WTC11 (cell line): Measurements from ENCODE around the gene HSF5. TPM values are rescaled to one million over a fixed set of nuclear protein-coding genes. Genes with fewer than 3 reads are reported as not detected.

Experiments used
- ATAC-seq: fragments of 200-7000 bp; cut with Tn5 transposase; 2 replicates; pipeline ENCODE4 v1.10.0; 2021; ENCODE audit warnings: mild to moderate bottlenecking, moderate library complexity
- CTCF ChIA-PET: fragments of 300-600 bp; sonication (Branson Sonifier 250); formaldehyde crosslinking; loops from one replicate; lab custom pipeline; 2021; ENCODE audit warnings: antibody characterized with exemption; lab: Charles Lee
- POLR2A ChIA-PET: fragments of 350-600 bp; sonication (Branson Sonifier 250); formaldehyde crosslinking; loops from one replicate; lab custom pipeline; 2021; ENCODE audit warnings: antibody characterized with exemption; lab: Charles Lee
- DNase-seq: peaks from one replicate; pipeline ENCODE4 v3.0.0; 2021; ENCODE audit warnings: low spot score
- H3K27ac Mint-ChIP-seq: 2 replicates; pipeline ENCODE4 v1.8.0; 2021; ENCODE audit warnings: mixed read lengths
- H3K27me3 Mint-ChIP-seq: 2 replicates; pipeline ENCODE4 v1.8.0; 2021; ENCODE audit warnings: low read depth, mild to moderate bottlenecking, moderate library complexity, mixed read lengths
- H3K36me3 Mint-ChIP-seq: 2 replicates; pipeline ENCODE4 v1.8.0; 2021; ENCODE audit warnings: mixed read lengths
- H3K4me1 Mint-ChIP-seq: 2 replicates; pipeline ENCODE4 v1.8.0; 2022; ENCODE audit warnings: mixed read lengths
- H3K4me3 Mint-ChIP-seq: 2 replicates; pipeline ENCODE4 v1.8.0; 2021; ENCODE audit warnings: mild to moderate bottlenecking, moderate library complexity, mixed read lengths
- H3K9me3 Mint-ChIP-seq: 2 replicates; pipeline ENCODE4 v1.8.0; 2021; ENCODE audit warnings: mixed read lengths
- CBFB ChIP-seq: sonication (generic); formaldehyde crosslinking; IDR thresholded peaks from 2 replicates; pipeline ENCODE4 v1.8.1; 2022; ENCODE audit warnings: mild to moderate bottlenecking, low read depth, missing genetic modification reagents
- ESRRA ChIP-seq: sonication (generic); formaldehyde crosslinking; IDR thresholded peaks from 2 replicates; pipeline ENCODE4 v1.8.1; 2022; ENCODE audit warnings: mild to moderate bottlenecking, missing genetic modification reagents, borderline replicate concordance
- GRHL2 ChIP-seq: fragments of 250-450 bp; sonication (Bioruptor Pico); IDR thresholded peaks from 2 replicates; pipeline ENCODE4 v1.8.0; 2022; ENCODE audit warnings: mild to moderate bottlenecking, moderate library complexity; ENCODE audit not compliant: insufficient replicate concordance, severe bottlenecking
- KAT7 ChIP-seq: sonication (generic); formaldehyde crosslinking; IDR thresholded peaks from 2 replicates; pipeline ENCODE4 v1.8.1; 2023; ENCODE audit warnings: missing genetic modification reagents, mild to moderate bottlenecking, borderline replicate concordance
- NR2C2 ChIP-seq: sonication (generic); formaldehyde crosslinking; IDR thresholded peaks from 2 replicates; pipeline ENCODE4 v1.8.0; 2022; ENCODE audit warnings: mild to moderate bottlenecking, missing genetic modification reagents
- NR3C1 ChIP-seq: sonication (generic); formaldehyde crosslinking; conservative IDR thresholded peaks from 2 replicates; pipeline ENCODE4 v1.8.1; 2023; ENCODE audit warnings: low read depth, mild to moderate bottlenecking, missing genetic modification reagents
- PRDM15 ChIP-seq: sonication (generic); formaldehyde crosslinking; IDR thresholded peaks from 2 replicates; pipeline ENCODE4 v1.8.0; 2022; ENCODE audit warnings: missing genetic modification reagents
- PRRX2 ChIP-seq: fragments of 250-450 bp; sonication (Bioruptor Pico); IDR thresholded peaks from 2 replicates; pipeline ENCODE4 v1.8.0; 2021; ENCODE audit warnings: mild to moderate bottlenecking
- TP53 ChIP-seq: sonication (generic); formaldehyde crosslinking; IDR thresholded peaks from 2 replicates; pipeline ENCODE4 v1.8.1; 2023; ENCODE audit warnings: mild to moderate bottlenecking, missing genetic modification reagents
- ZBTB21 ChIP-seq: sonication (generic); formaldehyde crosslinking; IDR thresholded peaks from 2 replicates; pipeline ENCODE4 v1.8.1; 2023; ENCODE audit warnings: mild to moderate bottlenecking, missing genetic modification reagents, borderline replicate concordance
- ZNF263 ChIP-seq: sonication (generic); formaldehyde crosslinking; IDR thresholded peaks from 2 replicates; pipeline ENCODE4 v1.8.1; 2022; ENCODE audit warnings: low read depth, mild to moderate bottlenecking, moderate library complexity, missing genetic modification reagents
- total RNA-seq: library from RNA; stranded (reverse); gene quantifications from 3 replicates; pipeline ENCODE4 v1.2.3, GENCODE V29; 2021
- TF ChIP-seq, protein P1 (sequence below): sonication (generic); formaldehyde crosslinking; IDR thresholded peaks from 2 replicates; pipeline ENCODE4 v1.8.0; 2022; ENCODE audit warnings: mild to moderate bottlenecking, missing genetic modification reagents
- TF ChIP-seq, protein P2 (sequence below): sonication (generic); formaldehyde crosslinking; IDR thresholded peaks from 2 replicates; pipeline ENCODE4 v1.8.0; 2022; ENCODE audit warnings: mild to moderate bottlenecking, missing genetic modification reagents
- TF ChIP-seq, protein P3 (sequence below): sonication (generic); formaldehyde crosslinking; conservative IDR thresholded peaks from 2 replicates; pipeline ENCODE4 v1.8.1; 2022; ENCODE audit warnings: mild to moderate bottlenecking, missing genetic modification reagents
- TF ChIP-seq, protein P4 (sequence below): sonication (generic); formaldehyde crosslinking; IDR thresholded peaks from 2 replicates; pipeline ENCODE4 v1.8.1; 2022; ENCODE audit warnings: low read depth, mild to moderate bottlenecking, moderate library complexity, missing genetic modification reagents, borderline replicate concordance
- TF ChIP-seq, protein P5 (sequence below): sonication (generic); formaldehyde crosslinking; IDR thresholded peaks from 2 replicates; pipeline ENCODE4 v1.8.0; 2023; ENCODE audit warnings: missing genetic modification reagents
- TF ChIP-seq, protein P6 (sequence below): sonication (generic); formaldehyde crosslinking; IDR thresholded peaks from 2 replicates; pipeline ENCODE4 v1.8.1; 2022; ENCODE audit warnings: mild to moderate bottlenecking, missing genetic modification reagents, moderate library complexity, borderline replicate concordance
- TF ChIP-seq, protein P7 (sequence below): sonication (generic); formaldehyde crosslinking; IDR thresholded peaks from 2 replicates; pipeline ENCODE4 v1.8.0; 2022; ENCODE audit warnings: mild to moderate bottlenecking, missing genetic modification reagents

HSF5 gene
- total RNA-seq, 1 experiment from 2014 or later = 0.09 TPM

DNA sequence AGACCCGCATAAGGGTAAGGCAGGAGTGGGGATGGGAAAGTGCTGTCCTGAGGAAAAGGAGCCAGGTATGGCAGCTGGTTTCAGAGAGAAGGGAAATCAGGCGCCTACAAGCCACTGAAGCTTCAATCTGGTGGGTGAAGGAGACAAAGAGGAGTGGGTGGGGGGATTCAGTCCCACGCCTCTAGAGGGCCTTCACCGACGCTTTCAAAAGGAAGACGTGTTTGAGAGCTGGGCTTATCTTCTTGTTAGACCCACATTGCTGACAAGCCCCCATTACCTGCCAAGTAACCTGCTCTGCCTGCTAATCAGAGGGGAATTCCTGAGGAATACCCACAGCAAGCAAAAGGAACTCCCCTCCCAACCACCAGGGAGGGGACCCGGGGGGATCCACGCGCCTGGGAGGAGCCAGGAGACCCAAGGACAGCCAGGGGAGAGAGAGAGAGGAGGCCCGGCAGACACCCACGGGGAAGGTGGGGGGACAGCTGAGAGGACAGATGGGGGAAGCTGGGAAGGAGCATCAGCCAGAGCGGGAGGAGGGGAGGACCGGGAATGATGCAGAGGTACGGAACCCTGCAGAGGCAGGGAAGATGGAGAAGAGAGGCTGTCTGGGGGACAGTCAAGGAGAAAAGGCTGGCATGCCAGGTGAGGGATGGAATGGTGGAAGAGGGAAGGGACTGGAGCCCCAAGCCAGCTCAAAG, 25.2 kb upstream of the HSF5 start:
- no peaks in the 10 kb centered on the region for H3K9me3 Mint-ChIP-seq
- TF ChIP-seq, protein P1, sequence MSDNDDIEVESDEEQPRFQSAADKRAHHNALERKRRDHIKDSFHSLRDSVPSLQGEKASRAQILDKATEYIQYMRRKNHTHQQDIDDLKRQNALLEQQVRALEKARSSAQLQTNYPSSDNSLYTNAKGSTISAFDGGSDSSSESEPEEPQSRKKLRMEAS (CRISPR knock-in tag) = no peak
- 0 out of 2 replicates have a peak, but pooled peaks have one; percentile 53 for TF ChIP-seq ZNF263
- TF ChIP-seq, protein P2, sequence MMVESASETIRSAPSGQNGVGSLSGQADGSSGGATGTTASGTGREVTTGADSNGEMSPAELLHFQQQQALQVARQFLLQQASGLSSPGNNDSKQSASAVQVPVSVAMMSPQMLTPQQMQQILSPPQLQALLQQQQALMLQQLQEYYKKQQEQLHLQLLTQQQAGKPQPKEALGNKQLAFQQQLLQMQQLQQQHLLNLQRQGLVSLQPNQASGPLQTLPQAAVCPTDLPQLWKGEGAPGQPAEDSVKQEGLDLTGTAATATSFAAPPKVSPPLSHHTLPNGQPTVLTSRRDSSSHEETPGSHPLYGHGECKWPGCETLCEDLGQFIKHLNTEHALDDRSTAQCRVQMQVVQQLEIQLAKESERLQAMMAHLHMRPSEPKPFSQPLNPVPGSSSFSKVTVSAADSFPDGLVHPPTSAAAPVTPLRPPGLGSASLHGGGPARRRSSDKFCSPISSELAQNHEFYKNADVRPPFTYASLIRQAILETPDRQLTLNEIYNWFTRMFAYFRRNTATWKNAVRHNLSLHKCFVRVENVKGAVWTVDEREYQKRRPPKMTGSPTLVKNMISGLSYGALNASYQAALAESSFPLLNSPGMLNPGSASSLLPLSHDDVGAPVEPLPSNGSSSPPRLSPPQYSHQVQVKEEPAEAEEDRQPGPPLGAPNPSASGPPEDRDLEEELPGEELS = peak; percentile 28; the same call in 1 of the 2 replicates
- CTCF ChIA-PET = interaction anchor here (0.6 to 2.1 kb wide), 5 partner anchors 26 to 314 kb away, joined by 3 to 10 read pairs (median 7); partner anchors contain the start of gene HSF5
- peak overlapping the region; percentile 89 for H3K4me3 Mint-ChIP-seq
- H3K27ac Mint-ChIP-seq = peak overlapping the region; percentile 60; the same call in 1 of the 2 replicates
- H3K27me3 Mint-ChIP-seq = no peaks in the 10 kb centered on the region; the same call in 1 of the 2 replicates
- DNase-seq = no peak
- no peak for ATAC-seq
- H3K36me3 Mint-ChIP-seq = peaks cover 29% of the 10 kb centered on the region
- POLR2A ChIA-PET = interaction anchor here (1.0 to 1.2 kb wide), 3 partner anchors 118 to 594 kb away, joined by 3 read pairs; partner anchors contain the start of gene TRIM37
- peaks cover 28% of the 10 kb centered on the region for H3K4me1 Mint-ChIP-seq

GRCh38 chr17:58510075-58510474, 21.9 kb upstream of the HSF5 start:
- peaks cover 54% of the 10 kb centered on the region for H3K36me3 Mint-ChIP-seq
- H3K27ac Mint-ChIP-seq = no peak overlapping the region
- ChIA-PET CTCF (no interaction called here), POLR2A (interaction anchor here (0.6 kb wide), 1 partner anchor 596 kb away, joined by 3 read pairs; no protein-coding TSS in a partner anchor)
- H3K4me3 Mint-ChIP-seq = no peak overlapping the region
- H3K27me3 Mint-ChIP-seq = no peaks in the 10 kb centered on the region
- no peak for TF ChIP-seq ZBTB21 (CRISPR knock-in tag)
- TF ChIP-seq NR3C1 (CRISPR knock-in tag) = no peak
- TF ChIP-seq, protein P3, sequence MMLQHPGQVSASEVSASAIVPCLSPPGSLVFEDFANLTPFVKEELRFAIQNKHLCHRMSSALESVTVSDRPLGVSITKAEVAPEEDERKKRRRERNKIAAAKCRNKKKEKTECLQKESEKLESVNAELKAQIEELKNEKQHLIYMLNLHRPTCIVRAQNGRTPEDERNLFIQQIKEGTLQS (CRISPR knock-in tag) = no peak
- TF ChIP-seq, protein P4, sequence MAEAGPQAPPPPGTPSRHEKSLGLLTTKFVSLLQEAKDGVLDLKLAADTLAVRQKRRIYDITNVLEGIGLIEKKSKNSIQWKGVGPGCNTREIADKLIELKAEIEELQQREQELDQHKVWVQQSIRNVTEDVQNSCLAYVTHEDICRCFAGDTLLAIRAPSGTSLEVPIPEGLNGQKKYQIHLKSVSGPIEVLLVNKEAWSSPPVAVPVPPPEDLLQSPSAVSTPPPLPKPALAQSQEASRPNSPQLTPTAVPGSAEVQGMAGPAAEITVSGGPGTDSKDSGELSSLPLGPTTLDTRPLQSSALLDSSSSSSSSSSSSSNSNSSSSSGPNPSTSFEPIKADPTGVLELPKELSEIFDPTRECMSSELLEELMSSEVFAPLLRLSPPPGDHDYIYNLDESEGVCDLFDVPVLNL = no peak
- no peak for TF ChIP-seq NR2C2
- no peak for TF ChIP-seq PRRX2 (CRISPR knock-in tag)
- no peak for TF ChIP-seq PRDM15 (CRISPR knock-in tag)
- TF ChIP-seq TP53 (CRISPR knock-in tag) = no peak
- no peak for TF ChIP-seq ESRRA (CRISPR knock-in tag)
- TF ChIP-seq, protein P5, sequence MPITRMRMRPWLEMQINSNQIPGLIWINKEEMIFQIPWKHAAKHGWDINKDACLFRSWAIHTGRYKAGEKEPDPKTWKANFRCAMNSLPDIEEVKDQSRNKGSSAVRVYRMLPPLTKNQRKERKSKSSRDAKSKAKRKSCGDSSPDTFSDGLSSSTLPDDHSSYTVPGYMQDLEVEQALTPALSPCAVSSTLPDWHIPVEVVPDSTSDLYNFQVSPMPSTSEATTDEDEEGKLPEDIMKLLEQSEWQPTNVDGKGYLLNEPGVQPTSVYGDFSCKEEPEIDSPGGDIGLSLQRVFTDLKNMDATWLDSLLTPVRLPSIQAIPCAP (CRISPR knock-in tag) = no peak
- TF ChIP-seq, protein P6, sequence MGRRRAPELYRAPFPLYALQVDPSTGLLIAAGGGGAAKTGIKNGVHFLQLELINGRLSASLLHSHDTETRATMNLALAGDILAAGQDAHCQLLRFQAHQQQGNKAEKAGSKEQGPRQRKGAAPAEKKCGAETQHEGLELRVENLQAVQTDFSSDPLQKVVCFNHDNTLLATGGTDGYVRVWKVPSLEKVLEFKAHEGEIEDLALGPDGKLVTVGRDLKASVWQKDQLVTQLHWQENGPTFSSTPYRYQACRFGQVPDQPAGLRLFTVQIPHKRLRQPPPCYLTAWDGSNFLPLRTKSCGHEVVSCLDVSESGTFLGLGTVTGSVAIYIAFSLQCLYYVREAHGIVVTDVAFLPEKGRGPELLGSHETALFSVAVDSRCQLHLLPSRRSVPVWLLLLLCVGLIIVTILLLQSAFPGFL (CRISPR knock-in tag) = no peak
- no peak for TF ChIP-seq GRHL2 (CRISPR knock-in tag)
- no peak for TF ChIP-seq KAT7 (CRISPR knock-in tag)
- no peak for TF ChIP-seq CBFB (CRISPR knock-in tag)
- TF ChIP-seq, protein P7, sequence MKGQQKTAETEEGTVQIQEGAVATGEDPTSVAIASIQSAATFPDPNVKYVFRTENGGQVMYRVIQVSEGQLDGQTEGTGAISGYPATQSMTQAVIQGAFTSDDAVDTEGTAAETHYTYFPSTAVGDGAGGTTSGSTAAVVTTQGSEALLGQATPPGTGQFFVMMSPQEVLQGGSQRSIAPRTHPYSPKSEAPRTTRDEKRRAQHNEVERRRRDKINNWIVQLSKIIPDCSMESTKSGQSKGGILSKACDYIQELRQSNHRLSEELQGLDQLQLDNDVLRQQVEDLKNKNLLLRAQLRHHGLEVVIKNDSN (CRISPR knock-in tag) = no peak
- ATAC-seq = no peak
- DNase-seq = no peak
- no peaks in the 10 kb centered on the region for H3K9me3 Mint-ChIP-seq
- H3K4me1 Mint-ChIP-seq = peaks cover 14% of the 10 kb centered on the region
